GM12874 (cell line): ENCODE results near the gene NRXN3.

Experiments
- TF ChIP-seq, protein P1 (sequence below): IDR thresholded peaks from 2 replicates; pipeline ENCODE4 v1.5.1; 2011; ENCODE audit warnings: low read depth, mild to moderate bottlenecking, control low read depth, low read length, moderate library complexity; ENCODE audit not compliant: insufficient read depth

The NRXN3 gene

DNA sequence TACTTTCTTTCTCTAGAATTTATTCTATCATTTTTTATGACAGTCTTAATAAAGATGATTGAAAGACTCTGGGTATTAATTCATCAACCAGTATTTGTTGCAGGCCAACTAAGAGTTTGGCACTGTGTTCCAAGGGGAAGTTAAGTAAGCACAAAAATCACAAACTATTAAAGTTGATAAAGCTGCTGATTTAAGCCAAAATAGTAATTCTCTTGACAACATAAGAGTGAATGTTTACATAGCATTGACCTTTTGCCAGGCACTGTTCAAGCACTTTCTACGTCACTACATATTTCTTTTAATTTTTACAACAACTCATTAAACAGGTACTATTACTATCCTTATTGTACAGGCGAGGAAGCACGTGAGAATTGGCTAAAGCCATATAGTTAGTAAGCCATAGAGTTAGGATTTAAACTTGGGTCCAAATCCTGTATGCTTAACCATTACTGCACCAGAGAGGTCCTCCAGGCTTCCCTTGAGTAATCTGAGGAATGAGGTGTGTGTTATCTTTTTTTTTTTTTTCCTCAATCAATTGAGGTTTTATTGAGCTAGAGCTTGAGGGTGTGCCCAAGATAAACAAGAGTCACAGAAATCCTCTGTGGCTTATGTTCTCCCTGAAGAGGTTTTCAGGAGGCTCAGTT lies 1031.5 kb downstream of the NRXN3 start:
- TF ChIP-seq, protein P1, sequence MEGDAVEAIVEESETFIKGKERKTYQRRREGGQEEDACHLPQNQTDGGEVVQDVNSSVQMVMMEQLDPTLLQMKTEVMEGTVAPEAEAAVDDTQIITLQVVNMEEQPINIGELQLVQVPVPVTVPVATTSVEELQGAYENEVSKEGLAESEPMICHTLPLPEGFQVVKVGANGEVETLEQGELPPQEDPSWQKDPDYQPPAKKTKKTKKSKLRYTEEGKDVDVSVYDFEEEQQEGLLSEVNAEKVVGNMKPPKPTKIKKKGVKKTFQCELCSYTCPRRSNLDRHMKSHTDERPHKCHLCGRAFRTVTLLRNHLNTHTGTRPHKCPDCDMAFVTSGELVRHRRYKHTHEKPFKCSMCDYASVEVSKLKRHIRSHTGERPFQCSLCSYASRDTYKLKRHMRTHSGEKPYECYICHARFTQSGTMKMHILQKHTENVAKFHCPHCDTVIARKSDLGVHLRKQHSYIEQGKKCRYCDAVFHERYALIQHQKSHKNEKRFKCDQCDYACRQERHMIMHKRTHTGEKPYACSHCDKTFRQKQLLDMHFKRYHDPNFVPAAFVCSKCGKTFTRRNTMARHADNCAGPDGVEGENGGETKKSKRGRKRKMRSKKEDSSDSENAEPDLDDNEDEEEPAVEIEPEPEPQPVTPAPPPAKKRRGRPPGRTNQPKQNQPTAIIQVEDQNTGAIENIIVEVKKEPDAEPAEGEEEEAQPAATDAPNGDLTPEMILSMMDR = no peak

DNA sequence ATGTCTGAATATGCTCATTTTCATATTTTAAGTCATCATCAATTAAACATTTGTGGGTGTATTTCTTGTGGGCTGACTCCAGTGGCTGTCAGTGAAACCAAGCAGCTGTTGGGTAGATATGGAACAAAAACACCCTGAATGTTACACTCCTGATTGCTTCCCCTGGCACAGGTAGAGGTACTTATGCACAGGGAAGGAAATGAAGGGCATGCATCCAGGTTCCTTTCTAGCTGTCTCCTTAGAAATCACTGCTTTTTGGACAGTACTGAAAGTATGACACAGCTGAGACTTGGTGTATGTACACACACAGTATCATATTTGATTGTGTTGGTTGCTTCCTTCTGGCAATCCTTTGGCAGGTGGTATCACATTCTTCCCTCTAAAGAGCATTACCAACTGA lies 1034.4 kb downstream of the NRXN3 start:
- TF ChIP-seq, protein P1 = no peak

DNA sequence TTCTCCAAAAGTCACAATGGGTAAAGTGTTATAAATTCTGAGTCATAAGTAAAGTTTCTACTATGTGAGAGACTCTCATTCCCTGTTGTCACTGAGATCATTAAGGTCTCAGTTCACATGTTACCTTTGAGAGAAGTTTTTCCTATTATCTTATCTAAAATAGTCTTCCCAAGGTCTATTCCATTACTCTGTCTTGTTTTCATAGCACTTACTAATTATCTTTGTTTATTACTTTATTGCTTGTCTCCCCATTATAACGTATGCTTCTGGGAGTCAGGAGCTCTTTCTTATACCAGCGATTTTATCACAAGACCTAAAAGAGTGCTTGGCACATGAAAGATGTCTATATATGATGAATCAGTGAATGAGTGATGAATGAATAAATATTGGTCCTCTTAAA lies 1039.2 kb downstream of the NRXN3 start:
- TF ChIP-seq, protein P1 = no peak

DNA sequence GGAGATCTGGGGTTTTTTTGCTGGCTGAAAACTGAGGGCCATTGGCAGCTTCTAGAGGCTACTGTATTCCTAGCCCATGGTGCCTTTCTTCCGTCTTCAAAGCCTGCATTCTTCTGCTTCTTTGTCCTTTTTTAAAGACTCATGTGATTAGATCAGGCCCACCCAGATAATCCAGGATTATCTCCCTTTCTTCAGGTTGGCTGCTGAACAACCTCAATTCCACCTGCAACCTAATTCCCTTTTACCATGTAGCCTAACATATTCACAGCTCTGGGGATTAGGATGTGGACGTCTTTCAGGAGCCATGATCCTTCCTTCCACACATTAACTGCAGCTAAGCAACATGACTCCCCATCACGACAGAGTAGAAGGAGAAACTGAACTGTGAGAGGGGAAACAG lies 1055.6 kb downstream of the NRXN3 start:
- TF ChIP-seq, protein P1 = no peak

DNA sequence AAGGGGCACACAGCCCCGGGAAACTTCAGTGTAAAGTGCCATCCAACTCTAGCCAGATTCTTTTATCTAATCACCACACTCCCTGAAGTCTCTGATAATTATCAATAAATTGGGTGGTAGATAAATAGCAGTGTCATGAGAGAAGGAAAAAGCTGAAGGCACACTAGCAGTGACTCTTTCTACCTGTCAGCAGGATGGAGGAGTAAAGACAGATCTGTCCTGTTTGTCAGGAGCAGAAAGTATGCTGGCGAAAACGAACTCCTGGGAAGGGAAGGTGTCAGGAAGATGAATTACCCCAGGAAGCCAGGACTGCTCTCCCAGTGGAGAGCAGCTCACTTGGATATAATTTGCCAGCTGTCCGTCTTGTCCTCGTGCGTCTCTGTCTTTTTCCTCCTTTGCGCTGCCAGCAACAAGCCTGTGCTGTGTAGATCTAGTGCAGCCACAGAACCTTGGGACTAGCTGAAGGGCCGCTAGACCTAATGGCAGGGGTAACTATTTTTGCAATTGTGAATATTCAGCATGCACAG lies 1059.3 kb downstream of the NRXN3 start:
- TF ChIP-seq, protein P1 = no peak

DNA sequence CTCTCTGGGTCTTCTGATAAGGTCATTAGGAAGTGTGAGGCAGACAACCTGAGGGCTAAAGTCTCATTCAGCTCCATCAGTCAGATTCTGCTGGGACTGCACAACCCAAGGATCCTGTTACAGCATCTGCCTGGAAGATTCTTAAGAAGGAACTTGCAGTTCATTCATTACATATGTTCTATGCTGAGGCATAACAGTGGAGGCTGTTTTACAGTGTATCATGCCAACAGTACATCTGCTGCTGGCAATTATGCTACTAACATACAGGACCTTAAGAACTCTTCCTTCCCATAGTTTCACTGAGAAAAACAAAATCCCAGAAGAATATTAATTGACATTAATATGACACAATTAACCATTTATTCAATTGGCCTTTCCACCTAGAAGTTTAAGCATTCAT lies 1072.5 kb downstream of the NRXN3 start:
- TF ChIP-seq, protein P1 = no peak

DNA sequence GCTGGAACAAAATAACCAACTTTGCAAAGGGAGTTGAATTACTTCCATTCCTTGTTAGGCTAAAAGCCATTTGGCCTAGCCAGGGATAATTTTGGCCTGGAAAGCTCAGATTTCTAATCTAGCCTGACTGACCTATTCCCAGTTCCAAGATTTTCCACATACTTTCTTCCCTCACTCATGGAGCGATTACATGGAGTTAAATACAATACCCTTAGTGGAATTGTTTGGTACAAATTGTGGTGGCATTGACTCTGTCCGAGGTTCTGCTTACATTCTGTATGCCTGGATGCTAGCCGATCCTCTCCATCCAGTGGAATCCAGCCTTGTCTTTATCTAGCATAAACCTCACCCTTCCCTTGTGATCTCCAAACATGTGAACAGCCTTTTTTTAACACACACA lies 1076.0 kb downstream of the NRXN3 start:
- TF ChIP-seq, protein P1 = no peak
